HCT116 (cell line): ENCODE measurements around the gene KRT39. TPM values are rescaled to one million over a fixed set of nuclear protein-coding genes. Genes with fewer than 3 reads are reported as not detected.

Experiments used
- ATAC-seq: fragments of 200-7000 bp; cut with Tn5 transposase; 2 replicates; pipeline ENCODE4 v1.9.1; 2020; ENCODE audit warnings: mild to moderate bottlenecking, moderate library complexity
- BruUV-seq: library from RNA; stranded (reverse); fragments of 400-500 nt; replicated peaks from 2 replicates; lab custom pipeline; 2021; lab: Mats Ljungman, UMichigan
- CTCF ChIA-PET: fragments of 300-600 bp; sonication (Branson Sonifier 250); formaldehyde crosslinking; loops from one replicate; lab custom pipeline; 2021; ENCODE audit warnings: antibody characterized with exemption; lab: Charles Lee
- POLR2A ChIA-PET: fragments of 300-600, 350-600 bp; sonication (Branson Sonifier 250); formaldehyde crosslinking; loops from one replicate; lab custom pipeline; 2021; ENCODE audit warnings: antibody characterized with exemption; lab: Charles Lee
- RAD21 ChIA-PET, 2 experiments: fragments of 300-600 bp; sonication (Branson Sonifier 250); formaldehyde crosslinking; loops; one replicate each; lab custom pipeline; 2023; ENCODE audit warnings: low total read pairs in 2 of 2; ENCODE audit not compliant: uncharacterized antibody in 2 of 2, unreplicated experiment in 2 of 2, low non-redundant PET in 1 of 2; lab: Charles Lee
- DNase-seq: peaks from one replicate; pipeline ENCODE4 v3.0.0-alpha.2; 2010; ENCODE audit warnings: low read depth, low spot score
- H2AFZ ChIP-seq: fragments of 200-600 bp; shearing (Covaris generic), sonication (generic); 2 replicates; pipeline ENCODE4 v1.6.1; 2017; ENCODE audit warnings: low read depth, mixed run types, mixed read lengths, antibody characterized with exemption, low read length; ENCODE audit not compliant: poor library complexity, severe bottlenecking
- H3K27ac ChIP-seq: 2 replicates; pipeline ENCODE4 v1.5.1; 2012; ENCODE audit warnings: low read depth, low read length
- H3K27me3 ChIP-seq: fragments of 200-600 bp; sonication (generic); 2 replicates; pipeline ENCODE4 v1.6.1; 2016; ENCODE audit warnings: mixed run types, low read length, mixed read lengths; ENCODE audit not compliant: insufficient read depth
- H3K36me3 ChIP-seq, 2 experiments: fragments of 200-500 bp in 1 of 2; fragments of 200-600 bp in 1 of 2; sonication (Bioruptor generic) in 1 of 2; sonication (generic) in 1 of 2; 2 replicates each; pipeline versions ENCODE4 v1.5.1 to v1.6.1; 2014 to 2016; ENCODE audit warnings: low read length in 2 of 2, inconsistent platforms in 1 of 2, mixed read lengths in 1 of 2, mixed run types in 1 of 2; ENCODE audit not compliant: insufficient read depth in 2 of 2, control insufficient read depth in 1 of 2
- H3K4me1 ChIP-seq, 2 experiments: fragments of 200-600 bp in 1 of 2; sonication (generic) in 1 of 2; 2 replicates each; pipeline versions ENCODE4 v1.5.1 to v1.6.1; 2012 to 2017; ENCODE audit warnings: low read length in 2 of 2, inconsistent platforms in 1 of 2, mild to moderate bottlenecking in 1 of 2, mixed read lengths in 1 of 2, mixed run types in 1 of 2, moderate library complexity in 1 of 2; ENCODE audit not compliant: insufficient read depth in 2 of 2, control insufficient read depth in 1 of 2
- H3K4me2 ChIP-seq: fragments of 200-600 bp; sonication (generic); 2 replicates; pipeline ENCODE4 v1.6.1; 2017; ENCODE audit warnings: mixed run types, low read length, mixed read lengths
- H3K4me3 ChIP-seq, 2 experiments: fragments of 200-600 bp in 1 of 2; sonication (generic) in 1 of 2; replicated peaks in 1 of 2; 2 replicates each; pipeline ENCODE4 v1.5.1; 2011 to 2016; ENCODE audit warnings: low read length in 2 of 2, control low read depth in 1 of 2, low read depth in 1 of 2, mild to moderate bottlenecking in 1 of 2, mixed read lengths in 1 of 2, mixed run types in 1 of 2
- H3K79me2 ChIP-seq: fragments of 200-600 bp; sonication (generic); 2 replicates; pipeline ENCODE4 v1.6.1; 2017; ENCODE audit warnings: mild to moderate bottlenecking, mixed run types, low read length, moderate library complexity, mixed read lengths; ENCODE audit not compliant: insufficient read depth
- H3K9ac ChIP-seq: fragments of 200-600 bp; sonication (generic); 2 replicates; pipeline ENCODE4 v1.6.1; 2016; ENCODE audit warnings: low read length, mixed read lengths
- H3K9me2 ChIP-seq: fragments of 200-600 bp; sonication (generic), shearing (Covaris generic); 2 replicates; pipeline ENCODE4 v1.6.1; 2017; ENCODE audit warnings: mixed run types, mild to moderate bottlenecking, moderate library complexity; ENCODE audit not compliant: insufficient read depth
- H3K9me3 ChIP-seq, 2 experiments: fragments of 200-500 bp in 1 of 2; fragments of 200-600 bp in 1 of 2; sonication (Bioruptor generic) in 1 of 2; sonication (generic) in 1 of 2; 2 replicates each; pipeline ENCODE4 v1.6.1; 2014 to 2017; ENCODE audit warnings: low read length in 2 of 2, mixed read lengths in 2 of 2, inconsistent platforms in 1 of 2, low read depth in 1 of 2, mild to moderate bottlenecking in 1 of 2, mixed run types in 1 of 2, moderate library complexity in 1 of 2; ENCODE audit not compliant: control insufficient read depth in 1 of 2, insufficient read depth in 1 of 2
- H4K20me1 ChIP-seq: fragments of 200-600 bp; sonication (generic), shearing (Covaris generic); 2 replicates; pipeline ENCODE4 v1.6.1; 2017; ENCODE audit warnings: mixed run types, mild to moderate bottlenecking, moderate library complexity; ENCODE audit not compliant: insufficient read depth
- CBX3 ChIP-seq: IDR thresholded peaks from 2 replicates; pipeline ENCODE4 v1.6.1; 2012; ENCODE audit warnings: low read depth
- CTCF ChIP-seq, 3 experiments: fragments of 200-600 bp in 1 of 3; sonication (generic) in 1 of 3; IDR thresholded peaks in 2 of 3; conservative IDR thresholded peaks in 1 of 3; 2 replicates each; pipeline ENCODE4 v1.5.1; 2012 to 2017; ENCODE audit warnings: low read depth in 2 of 3, low read length in 2 of 3, antibody characterized with exemption in 1 of 3, borderline replicate concordance in 1 of 3, control low read depth in 1 of 3, mild to moderate bottlenecking in 1 of 3, mixed read lengths in 1 of 3, mixed run types in 1 of 3, moderate library complexity in 1 of 3; ENCODE audit not compliant: insufficient read depth in 1 of 3
- EZH2phosphoT487 ChIP-seq: fragments of 200-600 bp; IDR thresholded peaks from 2 replicates; pipeline ENCODE4 v1.6.1; 2018; ENCODE audit warnings: antibody characterized with exemption, borderline replicate concordance
- JUND ChIP-seq: IDR thresholded peaks from 2 replicates; pipeline ENCODE4 v1.6.1; 2012
- POLR2AphosphoS5 ChIP-seq: IDR thresholded peaks from 2 replicates; pipeline ENCODE4 v1.6.1; 2011; ENCODE audit warnings: mild to moderate bottlenecking, low read depth, low read length, moderate library complexity
- RAD21 ChIP-seq: IDR thresholded peaks from 2 replicates; pipeline ENCODE4 v1.6.1; 2012; ENCODE audit warnings: low read depth, mild to moderate bottlenecking
- TCF7L2 ChIP-seq: IDR thresholded peaks from 2 replicates; pipeline ENCODE4 v1.7.0; 2011; ENCODE audit warnings: borderline replicate concordance, inconsistent platforms; ENCODE audit not compliant: insufficient read depth, insufficient read length; ENCODE audit errors: extremely low read depth
- ZBTB33 ChIP-seq: IDR thresholded peaks from 2 replicates; pipeline ENCODE4 v1.6.1; 2011; ENCODE audit warnings: mild to moderate bottlenecking, low read length, moderate library complexity; ENCODE audit not compliant: insufficient replicate concordance; ENCODE audit errors: extremely low read depth
- ZNF274 ChIP-seq: fragments of 200-500 bp; sonication (Bioruptor generic); IDR thresholded peaks from 2 replicates; pipeline ENCODE4 v1.6.1; 2014; ENCODE audit warnings: mild to moderate bottlenecking, low read depth, low read length, inconsistent platforms
- intact Hi-C: fragments of 100-400 bp; cut with micrococcal nuclease; formaldehyde crosslinking; loops from 2 replicates; pipeline ENCODE4 v1.10.0; 2022
- total RNA-seq: library from RNA; stranded (reverse); gene quantifications from one replicate; pipeline ENCODE4 v1.2.1, GENCODE V29; 2021; ENCODE audit not compliant: unreplicated experiment

Gene KRT39
- total RNA-seq, 1 experiment from 2014 or later = not detected

GRCh38 chr17:40962059-40962561, 4.6 kb downstream of the KRT39 start:
- ChIA-PET POLR2A (no interaction called here), CTCF (no interaction called here), RAD21 (no interaction called here)
- no peak overlapping the region for H2AFZ ChIP-seq
- H3K27ac ChIP-seq = no peak overlapping the region
- no peak for ATAC-seq
- intact Hi-C loops = no loop called here
- H3K9me3 ChIP-seq = peaks cover 0 to 25% of the 10 kb centered on the region in 2 experiments; a peak in 1 of 4 replicates
- H4K20me1 ChIP-seq = no peaks in the 10 kb centered on the region
- no peak for TF ChIP-seq POLR2AphosphoS5
- no peak for TF ChIP-seq JUND
- no peak for DNase-seq
- no peaks in the 10 kb centered on the region for H3K9me2 ChIP-seq
- H3K4me3 ChIP-seq = no peak overlapping the region
- BruUV-seq = no TSS peak
- no peak overlapping the region for H3K4me2 ChIP-seq
- H3K4me1 ChIP-seq = peaks cover 36% of the 10 kb centered on the region in 2 experiments
- peaks cover 0 to 38% of the 10 kb centered on the region in 2 experiments; a peak in 2 of 4 replicates for H3K36me3 ChIP-seq
- H3K9ac ChIP-seq = no peak overlapping the region
- H3K27me3 ChIP-seq = no peaks in the 10 kb centered on the region
- H3K79me2 ChIP-seq = no peaks in the 10 kb centered on the region

GRCh38 chr17:40961591-40961990, 5.2 kb downstream of the KRT39 start:
- peaks cover 37 to 39% of the 10 kb centered on the region in 2 experiments for H3K4me1 ChIP-seq
- H3K4me2 ChIP-seq = no peak overlapping the region
- CTCF ChIA-PET = no interaction called here
- intact Hi-C loops = no loop called here
- no peaks in the 10 kb centered on the region for H4K20me1 ChIP-seq
- H3K36me3 ChIP-seq = peaks cover 0 to 38% of the 10 kb centered on the region in 2 experiments; a peak in 2 of 4 replicates
- no peak overlapping the region for H3K27ac ChIP-seq
- no peak for DNase-seq
- no peak for ATAC-seq
- H3K27me3 ChIP-seq = no peaks in the 10 kb centered on the region
- no peaks in the 10 kb centered on the region for H3K9me2 ChIP-seq
- H3K79me2 ChIP-seq = no peaks in the 10 kb centered on the region
- RAD21 ChIA-PET = no interaction called here
- no peak for TF ChIP-seq TCF7L2
- no peak for TF ChIP-seq ZBTB33
- no peak for TF ChIP-seq EZH2phosphoT487
- TF ChIP-seq ZNF274 = no peak
- TF ChIP-seq CBX3 = no peak
- TF ChIP-seq RAD21 = no peak
- TF ChIP-seq CTCF (IDR thresholded peaks at IDR 0.05 in 2 of 3, conservative IDR thresholded peaks at IDR 0.05 in 1 of 3; ENCODE audit: borderline replicate concordance in 1 of 3, insufficient read depth in 1 of 3, low read depth in 2 of 3, low read length in 2 of 3) = no peak
- H3K4me3 ChIP-seq = no peak overlapping the region
- H3K9ac ChIP-seq = no peak overlapping the region
- no TSS peak for BruUV-seq
- H3K9me3 ChIP-seq = peaks cover 0 to 25% of the 10 kb centered on the region in 2 experiments; a peak in 1 of 4 replicates
- POLR2A ChIA-PET = no interaction called here
- H2AFZ ChIP-seq = no peak overlapping the region
